Fibroblast of mammary gland (primary cell): ENCODE results near the gene PDLIM7.

Experiments
- DNase-seq: peaks from one replicate; pipeline ENCODE4 v3.0.0-alpha.2; 2010; ENCODE audit warnings: low read depth
- H3K4me3 ChIP-seq: 2 replicates; pipeline ENCODE4 v1.5.1; 2011; ENCODE audit warnings: low read depth, mild to moderate bottlenecking, low read length, moderate library complexity; ENCODE audit not compliant: control insufficient read depth
- TF ChIP-seq, protein P1 (sequence below): conservative IDR thresholded peaks from 2 replicates; pipeline ENCODE4 v1.5.1; 2011; ENCODE audit warnings: low read depth, low read length, inconsistent platforms; ENCODE audit not compliant: control insufficient read depth, insufficient read depth

The PDLIM7 gene

GRCh38 chr5:177459819-177460628, 37.4 kb downstream of the PDLIM7 start:
- DNase-seq, result no peak
- H3K4me3 ChIP-seq, result no peak overlapping the region
- TF ChIP-seq, protein P1, sequence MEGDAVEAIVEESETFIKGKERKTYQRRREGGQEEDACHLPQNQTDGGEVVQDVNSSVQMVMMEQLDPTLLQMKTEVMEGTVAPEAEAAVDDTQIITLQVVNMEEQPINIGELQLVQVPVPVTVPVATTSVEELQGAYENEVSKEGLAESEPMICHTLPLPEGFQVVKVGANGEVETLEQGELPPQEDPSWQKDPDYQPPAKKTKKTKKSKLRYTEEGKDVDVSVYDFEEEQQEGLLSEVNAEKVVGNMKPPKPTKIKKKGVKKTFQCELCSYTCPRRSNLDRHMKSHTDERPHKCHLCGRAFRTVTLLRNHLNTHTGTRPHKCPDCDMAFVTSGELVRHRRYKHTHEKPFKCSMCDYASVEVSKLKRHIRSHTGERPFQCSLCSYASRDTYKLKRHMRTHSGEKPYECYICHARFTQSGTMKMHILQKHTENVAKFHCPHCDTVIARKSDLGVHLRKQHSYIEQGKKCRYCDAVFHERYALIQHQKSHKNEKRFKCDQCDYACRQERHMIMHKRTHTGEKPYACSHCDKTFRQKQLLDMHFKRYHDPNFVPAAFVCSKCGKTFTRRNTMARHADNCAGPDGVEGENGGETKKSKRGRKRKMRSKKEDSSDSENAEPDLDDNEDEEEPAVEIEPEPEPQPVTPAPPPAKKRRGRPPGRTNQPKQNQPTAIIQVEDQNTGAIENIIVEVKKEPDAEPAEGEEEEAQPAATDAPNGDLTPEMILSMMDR, result no peak

- DNase-seq, result no peak
- no peak overlapping the region for H3K4me3 ChIP-seq
- TF ChIP-seq, protein P1, result no peak
Measured at GRCh38 chr5:177459357-177459756, 38.0 kb downstream of the PDLIM7 start.

GRCh38 chr5:177458912-177459350, 38.5 kb downstream of the PDLIM7 start:
- TF ChIP-seq, protein P1, result no peak
- no peak overlapping the region for H3K4me3 ChIP-seq
- DNase-seq, result peak; percentile 50

DNA sequence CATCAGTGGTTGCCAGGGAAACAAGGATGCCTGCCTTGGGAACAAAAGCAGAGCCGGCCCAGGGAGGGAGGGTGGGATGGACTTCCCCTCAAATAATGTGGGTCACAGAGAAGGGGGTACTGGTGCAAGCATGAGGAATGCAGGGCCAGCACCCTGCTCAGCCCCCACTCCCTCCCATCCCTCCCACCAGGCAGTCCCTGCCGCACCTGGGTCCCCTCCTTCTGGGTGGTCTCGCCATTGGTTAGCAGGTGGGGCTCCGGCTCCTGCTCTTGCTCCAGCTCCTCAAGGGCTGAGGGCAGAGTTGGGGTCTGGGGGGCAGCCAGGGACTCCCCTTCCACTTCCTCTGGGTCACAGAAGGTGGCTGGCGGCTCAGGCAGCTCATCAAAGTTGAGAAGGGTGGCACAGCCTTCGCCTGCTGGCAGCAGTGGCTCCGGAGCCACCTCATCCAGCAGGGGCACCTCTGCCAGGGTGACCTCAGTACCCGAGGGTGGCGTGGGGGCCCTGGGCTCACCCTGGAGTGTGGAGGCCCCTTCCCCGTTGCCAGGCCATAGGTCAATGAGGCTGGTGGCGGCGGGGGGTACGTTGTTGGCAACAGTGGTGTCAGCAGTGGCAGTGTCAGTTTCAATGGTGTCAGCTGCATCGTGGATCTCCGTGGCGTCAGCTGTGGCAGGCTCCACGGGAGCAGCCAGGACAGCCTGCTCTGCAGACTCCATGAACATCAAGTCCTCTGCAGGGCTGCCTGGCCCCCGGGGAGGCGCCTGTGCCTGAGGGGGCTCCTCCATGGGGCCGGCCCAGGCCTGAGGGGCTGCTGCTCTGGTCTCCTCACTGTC, 39.3 kb downstream of the PDLIM7 start:
- no peak for DNase-seq
- H3K4me3 ChIP-seq, result no peak overlapping the region
- TF ChIP-seq, protein P1, result no peak

DNA sequence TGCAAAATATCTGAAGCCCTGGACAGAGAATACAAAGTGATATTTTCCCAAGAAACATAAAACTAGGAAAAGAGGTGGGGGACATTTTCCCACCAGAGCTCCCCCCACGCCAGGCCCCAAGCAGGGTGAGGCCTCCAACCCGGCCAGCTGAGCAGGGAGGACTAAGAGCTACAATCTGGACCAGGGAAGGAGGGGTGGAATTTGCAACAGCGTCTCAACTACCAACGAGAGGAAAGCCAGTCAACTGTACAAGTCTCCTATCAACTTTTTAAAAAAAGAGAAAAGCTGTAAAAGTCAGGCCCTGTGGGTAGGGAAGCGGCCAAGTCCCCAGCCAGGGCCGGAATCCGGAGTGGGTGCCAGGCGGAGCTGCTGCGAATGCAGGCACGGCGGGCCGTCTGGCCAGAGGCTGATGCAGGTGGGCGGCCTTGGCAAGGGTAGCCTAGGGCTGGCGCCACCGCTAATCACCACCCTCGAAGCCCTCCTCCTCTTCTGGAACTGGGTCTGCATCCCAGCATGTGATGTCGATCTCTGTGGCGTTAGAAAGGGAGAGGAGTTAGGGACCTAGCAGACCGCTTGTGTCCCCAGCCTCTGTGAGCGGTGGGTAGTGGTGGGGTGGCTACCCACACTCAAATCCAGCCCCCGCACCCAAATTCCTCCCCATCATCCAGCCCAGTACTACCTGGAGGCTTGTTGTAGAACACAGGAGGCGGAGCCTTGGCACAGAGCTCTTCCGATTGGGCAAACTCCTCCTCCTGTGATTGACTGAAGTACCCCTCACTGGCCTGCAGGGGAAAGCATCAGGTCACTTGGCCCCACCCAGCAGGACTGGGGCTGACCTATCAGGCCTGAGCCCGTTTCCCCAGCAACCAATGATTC, 40.2 kb downstream of the PDLIM7 start:
- H3K4me3 ChIP-seq, result no peak overlapping the region
- DNase-seq, result peak; percentile 98
- TF ChIP-seq, protein P1, result peak; percentile 73

DNA sequence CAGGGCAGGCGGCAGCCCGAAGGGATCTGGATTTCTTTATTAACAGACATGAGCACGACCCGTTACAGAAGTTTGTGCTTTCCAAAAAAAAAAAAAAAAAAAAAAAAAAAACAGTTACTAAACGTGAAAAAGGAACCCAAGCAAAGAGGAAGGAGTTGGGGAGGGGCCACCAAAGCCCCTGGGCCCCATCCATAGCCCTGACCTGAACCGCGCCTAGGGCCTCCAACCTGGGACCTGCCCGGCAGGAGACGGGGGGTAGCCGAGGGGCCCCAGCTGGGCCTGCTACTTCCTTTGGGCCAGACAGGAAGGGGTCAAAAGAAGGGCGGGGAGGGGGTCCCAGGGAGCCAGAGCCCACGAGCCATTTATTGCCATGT, 40.8 kb downstream of the PDLIM7 start:
- TF ChIP-seq, protein P1, result no peak
- no peak for DNase-seq
- H3K4me3 ChIP-seq, result no peak overlapping the region
